NCI-H2107 treated with DMSO at 0.1 percent for 48 hours (cell line): ENCODE data around the gene TOR1B.
"Not testable (repeated sequence)": the region's sequence is repeated elsewhere in the genome, so short reads cannot be mapped to it uniquely, and the experiment has no call there.

Experiments used
- DNase-seq: peaks from one replicate; lab custom pipeline; 2025; ENCODE audit not compliant: unreplicated experiment; lab: John Stamatoyannopoulos, UW

TOR1B gene, protein sequence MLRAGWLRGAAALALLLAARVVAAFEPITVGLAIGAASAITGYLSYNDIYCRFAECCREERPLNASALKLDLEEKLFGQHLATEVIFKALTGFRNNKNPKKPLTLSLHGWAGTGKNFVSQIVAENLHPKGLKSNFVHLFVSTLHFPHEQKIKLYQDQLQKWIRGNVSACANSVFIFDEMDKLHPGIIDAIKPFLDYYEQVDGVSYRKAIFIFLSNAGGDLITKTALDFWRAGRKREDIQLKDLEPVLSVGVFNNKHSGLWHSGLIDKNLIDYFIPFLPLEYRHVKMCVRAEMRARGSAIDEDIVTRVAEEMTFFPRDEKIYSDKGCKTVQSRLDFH

DNA sequence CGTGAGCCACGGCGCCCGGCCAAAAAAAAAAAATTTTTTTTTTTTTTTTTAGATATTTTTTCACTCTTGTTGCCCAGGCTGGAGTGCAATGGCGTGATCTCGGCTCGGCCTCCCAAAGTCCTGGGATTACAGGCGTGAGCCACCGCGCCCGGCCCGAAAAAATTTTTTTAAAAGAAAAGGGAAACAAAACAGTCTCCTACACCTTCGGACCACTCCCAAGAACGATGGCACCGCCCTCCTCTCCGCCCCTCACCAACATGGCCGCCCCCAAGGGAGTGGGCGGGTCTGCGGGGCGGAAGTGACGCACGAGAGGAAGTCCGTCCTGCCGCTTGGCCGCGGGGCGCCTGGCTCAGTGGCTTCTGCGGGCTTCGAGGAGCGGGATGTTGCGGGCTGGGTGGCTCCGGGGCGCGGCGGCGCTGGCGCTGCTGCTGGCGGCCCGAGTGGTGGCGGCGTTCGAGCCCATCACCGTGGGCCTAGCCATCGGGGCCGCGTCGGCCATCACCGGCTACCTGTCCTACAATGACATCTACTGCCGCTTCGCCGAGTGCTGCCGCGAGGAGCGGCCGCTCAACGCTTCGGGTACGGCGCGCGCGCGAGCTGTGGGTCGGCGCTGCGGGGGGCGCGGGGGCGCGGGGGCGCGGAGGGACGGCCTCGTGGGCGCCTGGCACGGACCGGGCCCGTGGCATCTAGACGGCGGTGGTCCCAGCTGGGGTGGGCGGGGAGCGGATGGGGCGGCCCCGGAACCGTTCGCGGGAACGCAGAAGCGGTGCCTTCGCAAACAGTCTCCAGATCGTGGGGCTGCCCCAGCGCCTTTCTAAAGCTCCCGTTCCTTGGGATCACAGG lies at the start of gene TOR1B:
Gene TOR1B, plus strand, starts transcription at position 352 of the 843 bp plus-strand sequence. Its CDS starts 29 bp downstream, at position 381.
- peak; percentile 63 for DNase-seq

GRCh38 chr9:129755151-129755550 lies 47.8 kb upstream of the TOR1B start:
- no peak for DNase-seq

DNA sequence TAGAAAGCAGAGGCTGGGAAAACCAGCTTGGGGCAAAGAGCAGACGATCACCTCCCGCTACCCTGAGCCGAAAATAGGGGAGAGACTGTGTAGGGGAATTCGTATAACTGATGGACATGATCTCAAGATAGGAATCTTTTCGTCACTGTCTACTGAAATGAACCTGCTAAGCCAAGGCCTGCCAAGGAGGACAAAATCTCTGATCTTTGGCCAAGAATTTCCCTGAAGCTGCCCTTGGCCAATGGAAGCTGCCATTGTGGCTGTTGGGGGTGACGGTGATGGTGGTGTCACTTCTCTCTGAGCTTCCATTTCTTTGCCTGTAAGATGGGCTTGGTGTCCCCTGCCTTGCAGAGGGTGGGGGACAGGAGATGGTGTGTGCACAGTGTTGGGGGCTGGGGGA lies 46.8 kb upstream of the TOR1B start:
- no peak for DNase-seq

DNA sequence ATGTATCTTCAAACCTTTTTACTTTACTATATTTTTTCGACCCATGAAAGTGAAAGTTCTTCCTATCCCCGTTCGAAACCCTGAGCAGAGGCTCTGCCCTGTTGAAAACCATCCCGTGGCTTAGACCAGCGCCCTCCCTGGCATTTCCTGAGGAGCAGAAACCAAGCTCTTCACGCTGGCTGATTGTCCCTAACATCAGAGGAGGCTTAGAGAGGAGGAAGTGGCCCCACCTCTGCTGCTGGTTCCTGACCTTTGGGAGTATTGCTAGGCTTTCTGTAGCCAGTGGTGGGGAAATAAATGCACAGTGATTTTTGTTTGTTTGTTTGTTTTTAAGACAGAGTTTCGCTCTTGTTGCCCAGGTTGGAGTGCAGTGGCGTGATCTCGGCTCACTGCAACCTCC lies 45.9 kb upstream of the TOR1B start:
- no peak for DNase-seq

GRCh38 chr9:129759319-129759718 lies 43.7 kb upstream of the TOR1B start:
- no peak for DNase-seq

GRCh38 chr9:129759804-129760502 lies 43.0 kb upstream of the TOR1B start:
- no peak for DNase-seq

- not testable (repeated sequence) for DNase-seq
Observed at GRCh38 chr9:129760784-129761183, 42.2 kb upstream of the TOR1B start.

GRCh38 chr9:129761293-129761900 lies 41.6 kb upstream of the TOR1B start:
- no peak for DNase-seq

DNA sequence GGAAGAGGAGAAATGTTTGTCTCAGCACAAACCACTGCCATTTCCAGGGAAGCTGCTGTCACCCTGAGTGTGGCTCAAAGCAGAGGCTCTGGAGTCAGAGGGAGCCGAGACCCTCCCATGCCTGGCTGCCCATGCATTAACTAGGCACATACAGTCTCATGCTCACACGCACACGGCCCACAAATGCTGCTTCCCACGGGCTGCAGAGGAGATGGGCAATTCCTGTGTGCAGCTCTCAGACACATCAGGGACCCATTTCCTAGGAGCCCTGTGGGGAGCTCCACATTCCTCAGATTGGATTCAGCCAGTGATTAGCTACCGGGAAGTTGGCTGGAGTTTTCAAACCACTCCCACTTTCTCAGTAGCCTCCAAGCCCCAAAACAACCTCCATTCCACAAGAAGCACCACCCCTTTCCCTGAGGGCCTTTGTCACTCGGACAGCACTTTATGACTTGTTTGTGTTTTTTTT lies 41.0 kb upstream of the TOR1B start:
- DNase-seq, result no peak

GRCh38 chr9:129762370-129762984 lies 40.5 kb upstream of the TOR1B start:
- DNase-seq, result not testable (repeated sequence)

DNA sequence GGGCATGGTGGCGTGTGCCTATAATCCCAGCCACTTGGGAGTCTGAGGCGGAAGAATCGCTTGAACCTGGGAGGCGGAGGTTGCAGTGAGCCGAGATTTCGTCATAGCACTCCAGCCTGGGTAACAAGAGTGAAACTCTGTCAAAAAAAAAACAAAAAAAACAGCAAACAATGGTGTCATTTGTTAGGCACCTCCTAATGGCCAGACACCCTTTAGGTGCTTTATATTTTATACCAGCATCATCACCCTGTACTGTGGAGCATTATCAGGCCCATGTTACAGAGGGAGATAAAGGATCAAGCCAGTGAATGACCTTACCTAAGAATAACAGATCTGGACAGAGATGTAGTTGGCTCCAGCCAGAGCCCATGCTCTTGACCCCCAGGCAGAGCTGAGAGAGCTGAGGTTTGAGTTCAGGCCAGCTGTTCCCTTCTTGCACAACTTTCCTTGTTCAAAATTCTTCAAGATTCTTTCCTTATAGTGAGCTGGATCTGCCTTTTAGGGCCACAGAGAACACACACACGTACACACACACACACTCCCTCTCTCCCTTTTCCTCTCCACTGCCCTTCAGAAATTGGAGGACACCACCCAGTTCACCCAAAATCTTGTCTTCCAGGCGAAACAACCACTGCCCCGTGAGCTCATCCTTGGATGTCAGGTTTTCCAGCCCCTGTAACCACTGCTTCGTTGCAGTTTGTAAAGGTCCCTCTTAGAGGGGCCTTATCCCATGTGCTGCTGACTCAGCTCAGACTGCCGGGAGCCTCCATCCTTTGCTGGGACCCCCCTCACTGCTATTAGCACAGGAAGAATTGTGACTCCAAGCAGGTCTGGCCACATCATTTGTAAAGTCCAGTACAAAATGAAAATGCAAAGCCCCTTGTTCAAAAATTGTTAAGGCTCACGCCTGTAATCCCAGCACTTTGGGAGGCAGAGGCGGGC lies 39.7 kb upstream of the TOR1B start:
- DNase-seq, result no peak

- no peak for DNase-seq
Observed at GRCh38 chr9:129765764-129766317, 37.1 kb upstream of the TOR1B start.

- no peak for DNase-seq
Observed at GRCh38 chr9:129768486-129768885, 34.5 kb upstream of the TOR1B start.

- no peak for DNase-seq
Observed at GRCh38 chr9:129769669-129770068, 33.3 kb upstream of the TOR1B start.

DNA sequence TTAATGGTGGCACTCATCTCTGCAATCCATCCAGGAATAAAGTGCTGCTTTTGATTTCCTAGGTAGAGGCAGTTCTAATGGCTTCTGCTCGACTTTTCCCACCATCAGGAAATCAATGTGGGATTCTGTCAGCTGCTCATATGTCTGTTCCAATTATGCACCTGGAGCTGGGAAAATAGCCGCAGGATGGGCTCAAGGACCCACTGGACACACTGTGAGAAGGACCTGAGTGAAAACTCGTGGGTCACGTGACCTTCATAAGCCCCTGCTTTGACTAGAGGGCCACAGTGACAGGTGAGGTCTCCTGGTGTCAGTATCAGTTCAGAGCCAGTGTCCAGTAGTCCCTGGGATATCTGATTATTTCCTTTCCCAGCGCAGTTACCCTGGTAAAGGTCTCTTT lies 32.2 kb upstream of the TOR1B start:
- no peak for DNase-seq

- no peak for DNase-seq
Observed at GRCh38 chr9:129773262-129774048, 29.5 kb upstream of the TOR1B start.

DNA sequence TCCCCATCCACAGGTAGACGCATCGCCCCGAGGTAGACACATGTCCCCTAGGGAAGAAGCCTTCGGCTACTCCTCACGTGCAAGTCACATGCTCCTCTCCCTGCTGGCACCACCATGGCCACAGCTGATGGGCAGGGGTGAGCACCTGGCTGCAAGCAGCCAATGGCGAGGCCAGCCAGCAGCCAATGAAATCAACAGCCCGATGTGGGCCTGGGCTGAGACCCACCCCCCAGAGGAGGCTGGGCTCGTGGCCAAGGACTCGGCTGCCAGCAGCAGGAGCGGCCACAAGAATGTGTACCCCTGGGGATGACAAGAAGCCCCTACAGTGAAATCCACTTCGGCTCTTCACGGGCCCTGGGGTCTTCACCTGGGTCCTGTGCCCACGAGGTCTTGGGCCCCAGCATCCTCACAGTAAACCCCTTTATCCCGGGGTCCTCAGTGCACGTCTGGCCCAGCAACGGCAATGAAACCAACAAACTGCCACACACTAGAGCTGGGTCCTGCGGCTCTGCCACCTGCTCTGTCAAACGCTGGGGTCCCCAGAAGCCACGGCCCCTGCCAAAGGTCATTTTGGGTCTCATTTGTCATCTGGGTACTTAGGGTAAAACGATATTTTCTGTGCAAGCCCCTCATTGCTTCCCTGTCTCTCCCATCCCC lies 28.1 kb upstream of the TOR1B start:
- no peak for DNase-seq

DNA sequence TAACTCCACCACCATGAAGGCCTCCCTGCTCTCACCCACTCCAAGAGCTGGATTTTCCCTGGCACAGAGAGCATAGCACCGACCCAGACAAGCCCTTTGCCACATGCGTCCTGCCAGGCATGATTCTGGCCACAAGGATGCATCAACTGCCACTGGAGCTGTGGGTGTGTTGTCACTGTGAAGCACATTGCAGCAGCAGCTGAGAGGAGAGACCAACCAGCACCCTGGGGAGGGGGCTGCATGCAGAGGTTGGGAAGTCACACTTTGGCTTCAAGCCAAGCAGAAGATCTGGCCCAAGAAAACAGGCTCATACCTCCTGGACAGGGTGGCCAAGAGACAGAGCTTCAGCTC lies 27.6 kb upstream of the TOR1B start:
- no peak for DNase-seq
